H1 (cell line): ENCODE data around the gene PTPRC. TPM values are rescaled to one million over a fixed set of nuclear protein-coding genes. Genes with fewer than 3 reads are reported as not detected.

Experiments
- CTCF ChIA-PET: fragments of 300-600 bp; sonication (Branson Sonifier 250); formaldehyde crosslinking; loops from one replicate; lab custom pipeline; 2021; ENCODE audit not compliant: partially characterized antibody; lab: Charles Lee
- POLR2A ChIA-PET: fragments of 300-600 bp; sonication (Branson Sonifier 250); formaldehyde crosslinking; loops from one replicate; lab custom pipeline; 2021; ENCODE audit warnings: inconsistent platforms; ENCODE audit not compliant: partially characterized antibody; lab: Charles Lee
- DNase-seq, 2 experiments: peaks; one replicate each; pipeline versions ENCODE4 v3.0.0 to v3.0.0-alpha.2; 2010 to 2022; ENCODE audit warnings: low spot score in 2 of 2, low read depth in 1 of 2, mixed read lengths in 1 of 2
- FAIRE-seq: peaks from 2 replicates; lab custom pipeline; 2011; peaks lifted over from hg19 to GRCh38; lab: Jason Lieb, UNC
- H2AFZ ChIP-seq: 2 replicates; pipeline ENCODE4 v1.8.1; 2012; ENCODE audit warnings: low read length, inconsistent platforms
- H2AK5ac ChIP-seq: 2 replicates; pipeline ENCODE4 v1.6.1; 2013; ENCODE audit warnings: low read depth, low read length
- H2BK120ac ChIP-seq: replicated peaks from 2 replicates; pipeline ENCODE3; 2013; ENCODE audit warnings: low read depth, low read length, inconsistent platforms
- H2BK12ac ChIP-seq: 2 replicates; pipeline ENCODE4 v1.6.1; 2013; ENCODE audit warnings: low read depth, low read length
- H2BK15ac ChIP-seq: 2 replicates; pipeline ENCODE4 v1.6.1; 2013; ENCODE audit warnings: low read length
- H2BK20ac ChIP-seq: 2 replicates; pipeline ENCODE4 v1.6.1; 2013; ENCODE audit warnings: low read length
- H2BK5ac ChIP-seq: 2 replicates; pipeline ENCODE4 v1.6.1; 2013; ENCODE audit warnings: low read depth, low read length
- H3K14ac ChIP-seq: 2 replicates; pipeline ENCODE4 v1.6.1; 2013; ENCODE audit warnings: inconsistent platforms; ENCODE audit not compliant: insufficient read length
- H3K18ac ChIP-seq: 2 replicates; pipeline ENCODE4 v1.6.1; 2013; ENCODE audit warnings: low read length; ENCODE audit errors: extremely low read depth
- H3K23ac ChIP-seq: 2 replicates; pipeline ENCODE4 v1.6.1; 2013; ENCODE audit warnings: inconsistent platforms; ENCODE audit not compliant: insufficient read length
- H3K23me2 ChIP-seq: 2 replicates; pipeline ENCODE4 v1.6.1; 2013; ENCODE audit warnings: low read depth, low read length
- H3K27ac ChIP-seq: 2 replicates; pipeline ENCODE4 v1.6.1; 2011; ENCODE audit warnings: low read depth, low read length, inconsistent platforms
- H3K27me3 ChIP-seq, 4 experiments: replicated peaks in 1 of 4; 1 replicate in 1 of 4; 2 replicates in 3 of 4; pipeline versions ENCODE4 v1.6.1 to v1.8.1; 2011 to 2013; ENCODE audit warnings: low read length in 3 of 4, mild to moderate bottlenecking in 3 of 4, inconsistent platforms in 2 of 4, mixed read lengths in 2 of 4, moderate library complexity in 1 of 4; ENCODE audit not compliant: control insufficient read depth in 3 of 4, insufficient read depth in 3 of 4; ENCODE audit errors: extremely low read depth in 1 of 4
- H3K36me3 ChIP-seq, 4 experiments: 2 replicates each; pipeline versions ENCODE4 v1.6.1 to v1.8.1; 2011 to 2013; ENCODE audit warnings: mild to moderate bottlenecking in 4 of 4, low read length in 3 of 4, moderate library complexity in 2 of 4, control low read depth in 1 of 4, inconsistent platforms in 1 of 4; ENCODE audit not compliant: insufficient read depth in 4 of 4, control insufficient read depth in 2 of 4
- H3K4ac ChIP-seq: replicated peaks from 2 replicates; pipeline ENCODE3; 2013; ENCODE audit warnings: low read length, low read depth, mixed read lengths, inconsistent platforms; ENCODE audit not compliant: insufficient read length
- H3K4me1 ChIP-seq, 4 experiments: replicated peaks in 1 of 4; 1 replicate in 1 of 4; 2 replicates in 3 of 4; pipeline versions ENCODE4 v1.6.1 to v1.8.1; 2011 to 2013; ENCODE audit warnings: low read length in 3 of 4, inconsistent platforms in 2 of 4, mixed read lengths in 1 of 4; ENCODE audit not compliant: insufficient read depth in 4 of 4, control insufficient read depth in 3 of 4
- H3K4me2 ChIP-seq, 2 experiments: 2 replicates each; pipeline versions ENCODE4 v1.6.1 to v1.8.1; 2011 to 2013; ENCODE audit warnings: low read depth in 2 of 2, low read length in 2 of 2, control low read depth in 1 of 2, inconsistent platforms in 1 of 2, mild to moderate bottlenecking in 1 of 2; ENCODE audit not compliant: insufficient read depth in 1 of 2
- H3K4me3 ChIP-seq, 4 experiments: fragments of 200-600, 300-600 bp in 1 of 4; sonication (generic), shearing (Covaris generic), sonication (Bioruptor Twin) in 1 of 4; 2 replicates each; pipeline versions ENCODE4 v1.5.1 to v1.8.1; 2011 to 2016; ENCODE audit warnings: low read length in 4 of 4, low read depth in 3 of 4, control low read depth in 2 of 4, inconsistent platforms in 2 of 4, mild to moderate bottlenecking in 2 of 4, mixed read lengths in 1 of 4, moderate library complexity in 1 of 4; ENCODE audit not compliant: insufficient read depth in 2 of 4; ENCODE audit errors: extremely low read depth in 1 of 4
- H3K56ac ChIP-seq: replicated peaks from 2 replicates; pipeline ENCODE3; 2013; ENCODE audit warnings: low read depth, mild to moderate bottlenecking, mixed read lengths, low read length, inconsistent platforms; ENCODE audit not compliant: insufficient read length
- H3K79me1 ChIP-seq: 2 replicates; pipeline ENCODE4 v1.6.1; 2013; ENCODE audit warnings: low read depth, low read length, control low read depth
- H3K79me2 ChIP-seq, 2 experiments: 2 replicates each; pipeline versions ENCODE4 v1.6.1 to v1.8.1; 2012 to 2013; ENCODE audit warnings: low read length in 2 of 2, mild to moderate bottlenecking in 2 of 2, inconsistent platforms in 1 of 2; ENCODE audit not compliant: insufficient read depth in 2 of 2, control insufficient read depth in 1 of 2
- H3K9ac ChIP-seq, 4 experiments: replicated peaks in 1 of 4; 1 replicate in 1 of 4; 2 replicates in 3 of 4; pipeline versions ENCODE4 v1.6.1 to v1.8.1; 2011 to 2013; ENCODE audit warnings: low read depth in 3 of 4, low read length in 3 of 4, control low read depth in 2 of 4, mild to moderate bottlenecking in 2 of 4, moderate library complexity in 2 of 4, inconsistent platforms in 1 of 4; ENCODE audit errors: extremely low read depth in 1 of 4
- H3K9me3 ChIP-seq, 2 experiments: 2 replicates each; pipeline versions ENCODE4 v1.6.1 to v1.8.1; 2012 to 2013; ENCODE audit warnings: mild to moderate bottlenecking in 2 of 2, moderate library complexity in 2 of 2, control low read depth in 1 of 2, inconsistent platforms in 1 of 2, low read depth in 1 of 2, low read length in 1 of 2, mixed read lengths in 1 of 2; ENCODE audit not compliant: insufficient read depth in 2 of 2
- H4K20me1 ChIP-seq, 2 experiments: replicated peaks in 1 of 2; 2 replicates each; pipeline versions ENCODE3 to v1.8.1; 2011 to 2013; ENCODE audit warnings: inconsistent platforms in 2 of 2, low read length in 2 of 2, mild to moderate bottlenecking in 1 of 2; ENCODE audit not compliant: insufficient read depth in 2 of 2, control insufficient read depth in 1 of 2
- H4K5ac ChIP-seq: 2 replicates; pipeline ENCODE4 v1.6.1; 2013; ENCODE audit warnings: low read length, low read depth, mixed read lengths, inconsistent platforms; ENCODE audit not compliant: insufficient read length
- H4K8ac ChIP-seq: 2 replicates; pipeline ENCODE4 v1.8.0; 2013; ENCODE audit warnings: mild to moderate bottlenecking, moderate library complexity, low read length, inconsistent platforms; ENCODE audit not compliant: insufficient read depth; ENCODE audit errors: extremely low read depth
- H4K91ac ChIP-seq: replicated peaks from 2 replicates; pipeline ENCODE3; 2013; ENCODE audit warnings: low read length, mixed read lengths, inconsistent platforms; ENCODE audit not compliant: insufficient read length
- BACH1 ChIP-seq: IDR thresholded peaks from 2 replicates; pipeline ENCODE4 v1.6.1; 2012; ENCODE audit warnings: low read length, improper control_type of control experiment
- CREB1 ChIP-seq: IDR thresholded peaks from 2 replicates; pipeline ENCODE4 v1.6.1; 2012; ENCODE audit warnings: inconsistent platforms
- HDAC2 ChIP-seq, 2 experiments: fragments of 300-600 bp in 1 of 2; sonication (generic) in 1 of 2; IDR thresholded peaks; 2 replicates each; pipeline ENCODE4 v1.6.1; 2011 to 2012; ENCODE audit warnings: low read depth in 2 of 2, low read length in 2 of 2, mild to moderate bottlenecking in 2 of 2, moderate library complexity in 2 of 2, borderline replicate concordance in 1 of 2, inconsistent platforms in 1 of 2
- HDAC6 ChIP-seq: IDR thresholded peaks from one replicate; pipeline ENCODE4 v1.7.1; 2012; ENCODE audit warnings: low read depth, mild to moderate bottlenecking, inconsistent platforms, low read length, moderate library complexity
- JUN ChIP-seq: IDR thresholded peaks from 2 replicates; pipeline ENCODE4 v1.6.1; 2011; ENCODE audit warnings: low read depth, mild to moderate bottlenecking, improper control_type of control experiment, low read length
- NRF1 ChIP-seq: IDR thresholded peaks from 2 replicates; pipeline ENCODE4 v1.6.1; 2011; ENCODE audit warnings: mild to moderate bottlenecking, low read depth, low read length, improper control_type of control experiment
- POU5F1 ChIP-seq: IDR thresholded peaks from 2 replicates; pipeline ENCODE4 v1.6.1; 2011; ENCODE audit warnings: low read depth, mild to moderate bottlenecking, low read length, moderate library complexity
- SIRT6 ChIP-seq: IDR thresholded peaks from one replicate; pipeline ENCODE4 v1.7.1; 2012; ENCODE audit warnings: low read length, inconsistent platforms
- SP2 ChIP-seq: IDR thresholded peaks from 2 replicates; pipeline ENCODE4 v1.6.1; 2012; ENCODE audit warnings: mild to moderate bottlenecking, low read length, inconsistent platforms
- SUZ12 ChIP-seq: fragments of 200-600 bp; sonication (generic); IDR thresholded peaks from 2 replicates; pipeline ENCODE4 v1.6.1; 2012; ENCODE audit warnings: mild to moderate bottlenecking, inconsistent platforms, low read length, moderate library complexity, mixed read lengths
- TBP ChIP-seq: IDR thresholded peaks from 2 replicates; pipeline ENCODE4 v1.6.1; 2011; ENCODE audit warnings: low read depth, low read length, improper control_type of control experiment
- polyA plus RNA-seq, 7 experiments: library from polyadenylated mRNA; depleted of rRNA in 3 of 7; stranded (reverse) in 5 of 7; unstranded in 2 of 7; fragments of >200 nt in 5 of 7; fragments of 200-250 nt in 2 of 7; gene quantifications; 1 replicate in 5 of 7; 2 replicates in 1 of 7; 4 replicates in 1 of 7; pipeline versions ENCODE4 v1.2.1 to v1.2.3, GENCODE V29; 2011 to 2013; ENCODE audit warnings: missing spikeins in 2 of 7, mixed read lengths in 2 of 7
- total RNA-seq: library from RNA; stranded (reverse); fragmentation: NEBNext Ultra II Directional; extraction: Animal tissue kit (Norgen Biotek cat#: 25700); gene quantifications from 2 replicates; pipeline ENCODE4 v1.2.1, GENCODE V29; 2021
- TF ChIP-seq, protein P1 (sequence below): IDR thresholded peaks from 2 replicates; pipeline ENCODE4 v1.6.1; 2011; ENCODE audit warnings: low read depth, mild to moderate bottlenecking, low read length; ENCODE audit not compliant: insufficient read depth
- TF ChIP-seq, protein P2 (sequence below): IDR thresholded peaks from 2 replicates; pipeline ENCODE4 v1.6.1; 2012; ENCODE audit warnings: low read length, inconsistent platforms

The PTPRC gene
- total and polyA plus RNA-seq, 2 of the 8 experiments (the other 6 are each of a cell fraction or from before 2014, with no cell fraction given) = 0.05 TPM; not detected in 1

DNA sequence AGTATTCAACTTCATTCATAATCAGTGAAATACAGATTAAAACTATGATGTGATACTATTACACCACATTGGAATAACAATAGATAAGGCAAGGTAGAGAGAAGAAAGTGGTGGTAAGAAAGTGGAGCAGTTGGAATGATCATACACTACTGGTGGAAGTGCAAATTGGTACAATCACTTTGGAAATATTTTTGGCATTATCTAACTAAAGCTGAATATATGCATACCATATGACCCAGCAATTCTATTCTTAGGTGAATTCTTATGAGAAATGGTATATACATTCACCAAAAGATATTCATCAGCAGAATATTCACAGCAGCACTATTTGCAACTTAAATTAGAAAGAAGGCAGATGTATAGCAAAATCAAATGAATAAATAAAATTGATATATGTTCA is 21.4 kb upstream of the PTPRC start:
- no peak overlapping the region for H3K23ac ChIP-seq
- H3K27ac ChIP-seq = no peak overlapping the region
- TF ChIP-seq SUZ12 = no peak
- TF ChIP-seq, protein P1, sequence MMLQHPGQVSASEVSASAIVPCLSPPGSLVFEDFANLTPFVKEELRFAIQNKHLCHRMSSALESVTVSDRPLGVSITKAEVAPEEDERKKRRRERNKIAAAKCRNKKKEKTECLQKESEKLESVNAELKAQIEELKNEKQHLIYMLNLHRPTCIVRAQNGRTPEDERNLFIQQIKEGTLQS = no peak
- TF ChIP-seq HDAC6 = no peak
- TF ChIP-seq JUN = no peak
- TF ChIP-seq CREB1 = no peak
- TF ChIP-seq, protein P2, sequence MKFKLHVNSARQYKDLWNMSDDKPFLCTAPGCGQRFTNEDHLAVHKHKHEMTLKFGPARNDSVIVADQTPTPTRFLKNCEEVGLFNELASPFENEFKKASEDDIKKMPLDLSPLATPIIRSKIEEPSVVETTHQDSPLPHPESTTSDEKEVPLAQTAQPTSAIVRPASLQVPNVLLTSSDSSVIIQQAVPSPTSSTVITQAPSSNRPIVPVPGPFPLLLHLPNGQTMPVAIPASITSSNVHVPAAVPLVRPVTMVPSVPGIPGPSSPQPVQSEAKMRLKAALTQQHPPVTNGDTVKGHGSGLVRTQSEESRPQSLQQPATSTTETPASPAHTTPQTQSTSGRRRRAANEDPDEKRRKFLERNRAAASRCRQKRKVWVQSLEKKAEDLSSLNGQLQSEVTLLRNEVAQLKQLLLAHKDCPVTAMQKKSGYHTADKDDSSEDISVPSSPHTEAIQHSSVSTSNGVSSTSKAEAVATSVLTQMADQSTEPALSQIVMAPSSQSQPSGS = no peak
- no peak for TF ChIP-seq HDAC2 (IDR thresholded peaks at IDR 0.05; ENCODE audit: borderline replicate concordance in 1 of 2, low read depth in 2 of 2, low read length in 2 of 2)
- TF ChIP-seq BACH1 = no peak
- TF ChIP-seq SIRT6 = no peak
- TF ChIP-seq POU5F1 = no peak
- no peak for TF ChIP-seq NRF1
- TF ChIP-seq SP2 = no peak
- TF ChIP-seq TBP = no peak
- H3K27me3 ChIP-seq = no peaks in the 10 kb centered on the region
- no peak overlapping the region for H2AFZ ChIP-seq
- H3K14ac ChIP-seq = no peak overlapping the region
- ChIA-PET CTCF (interaction anchor here (0.6 kb wide), 1 partner anchor 93 kb away, joined by 3 read pairs; no protein-coding TSS in a partner anchor), POLR2A (no interaction called here)
- H3K9me3 ChIP-seq = no peaks in the 10 kb centered on the region
- no peak overlapping the region for H4K8ac ChIP-seq
- no peaks in the 10 kb centered on the region for H3K79me2 ChIP-seq
- no peak overlapping the region for H3K4me3 ChIP-seq
- no peaks in the 10 kb centered on the region for H3K23me2 ChIP-seq
- no peak overlapping the region for H2AK5ac ChIP-seq
- H4K5ac ChIP-seq = no peak overlapping the region
- H3K4me1 ChIP-seq = no peaks in the 10 kb centered on the region
- no peaks in the 10 kb centered on the region for H4K20me1 ChIP-seq
- no peak overlapping the region for H2BK12ac ChIP-seq
- no peak overlapping the region for H2BK15ac ChIP-seq
- H4K91ac ChIP-seq = no peak overlapping the region
- no peak overlapping the region for H3K9ac ChIP-seq
- no peaks in the 10 kb centered on the region for H3K36me3 ChIP-seq
- H3K4ac ChIP-seq = no peak overlapping the region
- no peak overlapping the region for H3K4me2 ChIP-seq
- H3K79me1 ChIP-seq = no peaks in the 10 kb centered on the region
- H2BK20ac ChIP-seq = no peak overlapping the region
- FAIRE-seq (no peak), DNase-seq (no peak)
- no peak overlapping the region for H3K18ac ChIP-seq
- H2BK5ac ChIP-seq = no peak overlapping the region
- H3K56ac ChIP-seq = no peak overlapping the region
- no peak overlapping the region for H2BK120ac ChIP-seq
